ENCODE results near the gene LILRB5. TPM values are rescaled to one million over a fixed set of nuclear protein-coding genes. Genes with fewer than 3 reads are reported as not detected.

Gene LILRB5
- total and polyA plus RNA-seq, 2 of the 8 experiments (the other 6 are each of a cell fraction or from before 2014, with no cell fraction given), result 0.05 TPM; not detected in 1

DNA sequence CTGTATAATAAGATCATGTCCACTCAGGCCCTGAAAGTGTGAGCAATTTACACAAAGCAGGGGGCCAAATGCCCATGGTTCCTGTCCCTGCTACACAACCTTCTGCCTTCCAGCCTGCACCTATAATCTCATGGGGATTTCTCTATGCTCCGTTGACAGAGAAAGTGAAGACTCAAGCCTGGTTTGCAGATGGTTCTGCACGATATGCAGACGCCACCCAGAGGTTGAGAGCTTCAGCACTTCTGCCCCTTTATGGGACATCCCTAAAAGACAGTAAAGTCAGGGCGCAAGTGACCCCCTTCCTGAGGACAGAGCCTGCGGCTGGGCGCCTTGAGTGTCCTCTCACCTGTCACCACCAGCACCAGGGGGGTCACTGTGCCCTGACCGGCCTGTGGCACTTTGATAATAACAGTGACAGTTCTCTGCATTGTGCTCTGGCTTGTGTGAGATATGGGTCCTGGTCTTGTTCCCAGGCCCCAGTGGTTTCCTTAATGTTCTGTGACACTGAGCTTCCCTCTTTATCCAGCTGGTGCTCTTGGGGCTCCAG lies 40.8 kb upstream of the LILRB5 start:
- no peak overlapping the region for H4K91ac ChIP-seq (replicated peaks; ENCODE audit: insufficient read length, low read length)
- no peaks in the 10 kb centered on the region for H3K79me2 ChIP-seq (ENCODE audit: control insufficient read depth in 1 of 2, insufficient read depth in 2 of 2, low read length in 2 of 2)
- no peak overlapping the region for H3K18ac ChIP-seq (ENCODE audit: extremely low read depth, low read length)
- H4K5ac ChIP-seq (ENCODE audit: insufficient read length, low read depth, low read length), result no peak overlapping the region
- no peak overlapping the region for H2BK120ac ChIP-seq (replicated peaks; ENCODE audit: low read depth, low read length)
- FAIRE-seq, result no peak
- no peak overlapping the region for H3K23ac ChIP-seq (ENCODE audit: insufficient read length)
- H3K9me3 ChIP-seq (ENCODE audit: insufficient read depth in 2 of 2, low read depth in 1 of 2, low read length in 1 of 2), result no peaks in the 10 kb centered on the region
- no peak overlapping the region for H2BK20ac ChIP-seq (ENCODE audit: low read length)
- WGBS, 2 experiments (ENCODE audit: extremely low coverage in 1 of 2, insufficient coverage in 1 of 2, insufficient read length in 1 of 2, insufficient replicate concordance in 2 of 2, low coverage in 1 of 2, low lambda C conversion rate in 2 of 2, missing lambda C conversion rate in 1 of 2), result 44% methylated on average over 7 of the region's 7 CpGs; no CpG with 5 or more reads in 1 of the 2 experiments
- H3K9ac ChIP-seq (replicated peaks in 1 of 4; ENCODE audit: extremely low read depth in 1 of 4, low read depth in 3 of 4, low read length in 3 of 4), result no peak overlapping the region
- no peak overlapping the region for H2BK15ac ChIP-seq (ENCODE audit: low read length)
- no peaks in the 10 kb centered on the region for H3K4me1 ChIP-seq (replicated peaks in 1 of 4; ENCODE audit: control insufficient read depth in 3 of 4, insufficient read depth in 4 of 4, low read length in 3 of 4)
- 0 out of 7 replicates have a peak, but pooled peaks cover 0 to 8% (median 0%) of the 10 kb centered on the region in 4 experiments for H3K27me3 ChIP-seq (replicated peaks in 1 of 4; ENCODE audit: control insufficient read depth in 3 of 4, extremely low read depth in 1 of 4, insufficient read depth in 3 of 4, low read length in 3 of 4)
- H3K36me3 ChIP-seq (ENCODE audit: control insufficient read depth in 2 of 4, insufficient read depth in 4 of 4, low read length in 3 of 4), result no peaks in the 10 kb centered on the region
- H2AK5ac ChIP-seq (ENCODE audit: low read depth, low read length), result no peak overlapping the region
- H3K79me1 ChIP-seq (ENCODE audit: low read depth, low read length), result no peaks in the 10 kb centered on the region
- no peaks in the 10 kb centered on the region for H3K23me2 ChIP-seq (ENCODE audit: low read depth, low read length)
- H2BK5ac ChIP-seq (ENCODE audit: low read depth, low read length), result no peak overlapping the region
- no peak overlapping the region for H4K8ac ChIP-seq (ENCODE audit: extremely low read depth, insufficient read depth, low read length)
- H3K4ac ChIP-seq (replicated peaks; ENCODE audit: insufficient read length, low read depth, low read length), result no peak overlapping the region
- POLR2A ChIA-PET (ENCODE audit: partially characterized antibody), result interaction anchor here (1.5 kb wide), 1 partner anchor 97 kb away, joined by 5 read pairs; the partner anchor contains the start of gene RPS9
- H3K4me2 ChIP-seq (ENCODE audit: insufficient read depth in 1 of 2, low read depth in 2 of 2, low read length in 2 of 2), result no peak overlapping the region
- TF ChIP-seq CHD2 (IDR thresholded peaks at IDR 0.05; ENCODE audit: low read length), result no peak
- TF ChIP-seq, protein P1, sequence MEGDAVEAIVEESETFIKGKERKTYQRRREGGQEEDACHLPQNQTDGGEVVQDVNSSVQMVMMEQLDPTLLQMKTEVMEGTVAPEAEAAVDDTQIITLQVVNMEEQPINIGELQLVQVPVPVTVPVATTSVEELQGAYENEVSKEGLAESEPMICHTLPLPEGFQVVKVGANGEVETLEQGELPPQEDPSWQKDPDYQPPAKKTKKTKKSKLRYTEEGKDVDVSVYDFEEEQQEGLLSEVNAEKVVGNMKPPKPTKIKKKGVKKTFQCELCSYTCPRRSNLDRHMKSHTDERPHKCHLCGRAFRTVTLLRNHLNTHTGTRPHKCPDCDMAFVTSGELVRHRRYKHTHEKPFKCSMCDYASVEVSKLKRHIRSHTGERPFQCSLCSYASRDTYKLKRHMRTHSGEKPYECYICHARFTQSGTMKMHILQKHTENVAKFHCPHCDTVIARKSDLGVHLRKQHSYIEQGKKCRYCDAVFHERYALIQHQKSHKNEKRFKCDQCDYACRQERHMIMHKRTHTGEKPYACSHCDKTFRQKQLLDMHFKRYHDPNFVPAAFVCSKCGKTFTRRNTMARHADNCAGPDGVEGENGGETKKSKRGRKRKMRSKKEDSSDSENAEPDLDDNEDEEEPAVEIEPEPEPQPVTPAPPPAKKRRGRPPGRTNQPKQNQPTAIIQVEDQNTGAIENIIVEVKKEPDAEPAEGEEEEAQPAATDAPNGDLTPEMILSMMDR (IDR thresholded peaks at IDR 0.05; ENCODE audit: control extremely low read depth in 1 of 3, insufficient read depth in 1 of 3, low read depth in 1 of 3, low read length in 3 of 3), result peak; percentile 32 to 51 (median 39)
- TF ChIP-seq RAD21 (IDR thresholded peaks at IDR 0.05 in 1 of 2, conservative IDR thresholded peaks at IDR 0.05 in 1 of 2; ENCODE audit: low read depth in 2 of 2, low read length in 2 of 2), result peak; percentile 52 to 60
- DNase-seq (ENCODE audit: low read depth in 1 of 2, low spot score in 2 of 2), result no peak
- CTCF ChIA-PET (ENCODE audit: partially characterized antibody), result interaction anchor here (0.7 to 2.8 kb wide), 13 partner anchors 10 to 134 kb away, joined by 3 to 21 read pairs (median 4); no protein-coding TSS in a partner anchor
- no peak overlapping the region for H3K14ac ChIP-seq (ENCODE audit: insufficient read length)
- H4K20me1 ChIP-seq (replicated peaks in 1 of 2; ENCODE audit: control insufficient read depth in 1 of 2, insufficient read depth in 2 of 2, low read length in 2 of 2), result no peaks in the 10 kb centered on the region
- H2BK12ac ChIP-seq (ENCODE audit: low read depth, low read length), result no peak overlapping the region
- H3K27ac ChIP-seq (ENCODE audit: low read depth, low read length), result no peak overlapping the region
- H3K4me3 ChIP-seq (ENCODE audit: extremely low read depth in 1 of 4, insufficient read depth in 2 of 4, low read depth in 3 of 4, low read length in 4 of 4), result no peak overlapping the region
- no peak overlapping the region for H2AFZ ChIP-seq (ENCODE audit: low read length)
- H3K56ac ChIP-seq (replicated peaks; ENCODE audit: insufficient read length, low read depth, low read length), result no peak overlapping the region

Data from H1 (cell line).